ENCODE results near the gene SMCHD1. TPM values are rescaled to one million over a fixed set of nuclear protein-coding genes. Genes with fewer than 3 reads are reported as not detected.
"Not testable (repeated sequence)": the region's sequence is repeated elsewhere in the genome, so short reads cannot be mapped to it uniquely, and the experiment has no call there.

Gene SMCHD1
- total and polyA plus RNA-seq, 10 of the 15 experiments (the other 5 are each of a cell fraction or from before 2014, with no cell fraction given) = 6.0 to 110 (median 48.0) TPM

DNA sequence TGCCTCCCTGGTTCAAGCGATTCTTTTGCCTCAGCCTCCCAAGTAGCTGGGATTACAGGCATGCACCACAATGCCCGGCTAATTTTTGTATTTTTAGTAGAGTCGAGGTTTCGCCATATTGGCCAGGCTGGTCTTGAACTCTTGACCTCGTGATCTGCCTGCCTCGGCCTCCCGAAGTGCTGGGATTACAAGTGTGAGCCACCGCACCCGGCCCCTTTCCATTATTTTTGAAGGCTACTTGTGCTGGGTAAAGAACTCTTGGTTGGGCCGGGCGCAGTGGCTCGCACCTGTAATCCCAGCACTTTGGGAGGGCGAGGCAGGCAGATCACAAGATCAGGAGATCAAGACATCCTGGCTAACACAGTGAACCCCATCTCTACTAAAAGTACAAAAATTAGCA lies 23.4 kb downstream of the SMCHD1 start:
- H3K9ac ChIP-seq (ENCODE audit: control insufficient read depth, insufficient read depth, low read length); ATAC-seq; DNase-seq (ENCODE audit: low read depth, low spot score); FAIRE-seq; intact Hi-C loops (cut with micrococcal nuclease; ENCODE audit: unreplicated experiment); H3K9me3 ChIP-seq (replicated peaks; ENCODE audit: control insufficient read depth, insufficient read depth, low read length); H3K27ac ChIP-seq (ENCODE audit: control insufficient read depth, insufficient read depth); BruUV-seq (replicated peaks); H4K20me1 ChIP-seq (ENCODE audit: control insufficient read depth, insufficient read depth); H3K4me1 ChIP-seq (ENCODE audit: control insufficient read depth, insufficient read depth, low read length); in situ Hi-C loops (cut with MboI); H3K27me3 ChIP-seq (replicated peaks in 1 of 2; ENCODE audit: control insufficient read depth in 2 of 2, insufficient read depth in 2 of 2, low read length in 1 of 2); H3K4me3 ChIP-seq; CTCF ChIA-PET; H3K4me2 ChIP-seq (ENCODE audit: control insufficient read depth, insufficient read depth); H2AFZ ChIP-seq (ENCODE audit: control insufficient read depth, low read depth, low read length): not testable (repeated sequence)
- Histone ChIP-seq H3K79me2 (ENCODE audit: control insufficient read depth, insufficient read depth, low read length) (peaks cover 18% of the 10 kb centered on the region), H3K36me3 (ENCODE audit: control insufficient read depth in 2 of 2, insufficient read depth in 2 of 2, low read length in 1 of 2) (peaks cover 5 to 30% of the 10 kb centered on the region in 2 experiments)
- RAD21 ChIA-PET (ENCODE audit: unreplicated experiment) = interaction anchor here (0.6 kb wide), 1 partner anchor 27 kb away, joined by 4 read pairs; no protein-coding TSS in a partner anchor
- POLR2A ChIA-PET = interaction anchor here (1.0 kb wide), 1 partner anchor 20 kb away, joined by 3 read pairs; no protein-coding TSS in a partner anchor
- SMC1A ChIA-PET (ENCODE audit: uncharacterized antibody, unreplicated experiment) = interaction anchor here (0.6 to 2.2 kb wide), 3 partner anchors 10 to 58 kb away, joined by 3 to 6 read pairs (median 3); no protein-coding TSS in a partner anchor
- 98% methylated on average over 12 of the region's 13 CpGs for WGBS (ENCODE audit: insufficient coverage, insufficient replicate concordance, low lambda C conversion rate, missing lambda C conversion rate)

DNA sequence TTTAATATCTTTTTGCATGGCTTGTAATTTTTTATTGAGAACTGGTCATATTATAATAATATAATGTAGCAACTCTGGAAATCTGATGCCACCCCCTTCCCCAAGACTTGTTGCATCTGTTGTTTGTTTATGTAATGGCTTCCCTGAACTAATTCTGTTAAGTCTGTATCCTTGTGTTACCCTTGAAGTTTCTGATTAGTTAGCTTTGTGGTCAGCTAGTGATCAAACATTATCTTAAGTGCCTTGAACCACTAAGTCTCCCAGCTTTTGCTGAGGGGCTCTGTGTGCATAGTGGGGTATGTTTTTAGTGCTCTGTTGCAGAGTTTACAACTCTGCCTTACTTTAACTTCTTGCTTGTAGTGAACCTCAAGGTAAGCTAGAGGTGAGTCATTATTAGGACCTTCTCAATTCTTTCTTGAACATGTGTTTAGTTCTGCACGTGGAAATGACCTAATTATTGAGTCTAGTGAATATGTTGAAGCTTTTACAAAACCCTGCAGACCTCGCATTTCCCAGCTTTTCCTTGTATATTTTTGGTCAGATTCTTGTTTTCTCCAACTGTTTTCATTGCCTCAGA lies 24.8 kb downstream of the SMCHD1 start:
- DNase-seq (ENCODE audit: low read depth, low spot score) = no peak
- RAD21 ChIA-PET (ENCODE audit: unreplicated experiment) = interaction anchor here (1.0 kb wide), 1 partner anchor 20 kb away, joined by 3 read pairs; no protein-coding TSS in a partner anchor
- H3K27me3 ChIP-seq (replicated peaks in 1 of 2; ENCODE audit: control insufficient read depth in 2 of 2, insufficient read depth in 2 of 2, low read length in 1 of 2) = no peaks in the 10 kb centered on the region
- WGBS (ENCODE audit: insufficient coverage, insufficient replicate concordance, low lambda C conversion rate, missing lambda C conversion rate) = 75% methylated on average over 2 of the region's 2 CpGs
- TF ChIP-seq HDAC6 (IDR thresholded peaks at IDR 0.05; ENCODE audit: unreplicated experiment) = no peak
- TF ChIP-seq FOXM1 (IDR thresholded peaks at IDR 0.05; ENCODE audit: low read depth, low read length) = no peak
- TF ChIP-seq ZNF622 (IDR thresholded peaks at IDR 0.05) = no peak
- no peak for TF ChIP-seq EGR1 (IDR thresholded peaks at IDR 0.05; ENCODE audit: borderline replicate concordance in 1 of 2, low read depth in 2 of 2, low read length in 2 of 2)
- no peak for TF ChIP-seq DPF2 (IDR thresholded peaks at IDR 0.05)
- no peak for TF ChIP-seq CREM (IDR thresholded peaks at IDR 0.05; ENCODE audit: low read depth)
- TF ChIP-seq NR2C2 (IDR thresholded peaks at IDR 0.05; ENCODE audit: borderline replicate concordance, control insufficient read depth, insufficient read length, low read depth) = no peak
- no peak for TF ChIP-seq ZNF24 (IDR thresholded peaks at IDR 0.05)
- no peak for TF ChIP-seq CHD4 (IDR thresholded peaks at IDR 0.05)
- TF ChIP-seq, protein P1, sequence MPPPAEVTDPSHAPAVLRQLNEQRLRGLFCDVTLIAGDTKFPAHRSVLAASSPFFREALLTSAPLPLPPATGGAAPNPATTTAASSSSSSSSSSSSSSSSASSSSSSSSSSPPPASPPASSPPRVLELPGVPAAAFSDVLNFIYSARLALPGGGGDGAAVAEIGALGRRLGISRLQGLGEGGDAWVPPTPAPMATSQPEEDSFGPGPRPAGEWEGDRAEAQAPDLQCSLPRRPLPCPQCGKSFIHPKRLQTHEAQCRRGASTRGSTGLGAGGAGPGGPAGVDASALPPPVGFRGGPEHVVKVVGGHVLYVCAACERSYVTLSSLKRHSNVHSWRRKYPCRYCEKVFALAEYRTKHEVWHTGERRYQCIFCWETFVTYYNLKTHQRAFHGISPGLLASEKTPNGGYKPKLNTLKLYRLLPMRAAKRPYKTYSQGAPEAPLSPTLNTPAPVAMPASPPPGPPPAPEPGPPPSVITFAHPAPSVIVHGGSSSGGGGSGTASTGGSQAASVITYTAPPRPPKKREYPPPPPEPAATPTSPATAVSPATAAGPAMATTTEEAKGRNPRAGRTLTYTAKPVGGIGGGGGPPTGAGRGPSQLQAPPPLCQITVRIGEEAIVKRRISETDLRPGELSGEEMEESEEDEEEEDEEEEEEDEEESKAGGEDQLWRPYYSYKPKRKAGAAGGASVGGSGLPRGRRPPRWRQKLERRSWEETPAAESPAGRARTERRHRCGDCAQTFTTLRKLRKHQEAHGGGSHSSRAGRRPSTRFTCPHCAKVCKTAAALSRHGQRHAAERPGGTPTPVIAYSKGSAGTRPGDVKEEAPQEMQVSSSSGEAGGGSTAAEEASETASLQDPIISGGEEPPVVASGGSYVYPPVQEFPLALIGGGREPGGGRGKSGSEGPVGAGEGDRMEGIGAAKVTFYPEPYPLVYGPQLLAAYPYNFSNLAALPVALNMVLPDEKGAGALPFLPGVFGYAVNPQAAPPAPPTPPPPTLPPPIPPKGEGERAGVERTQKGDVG (CRISPR knock-in tag; IDR thresholded peaks at IDR 0.05) = no peak
- TF ChIP-seq NR2C1 (IDR thresholded peaks at IDR 0.05) = no peak
- no peak for TF ChIP-seq PAX8 (IDR thresholded peaks at IDR 0.05)
- TF ChIP-seq CBX5 (IDR thresholded peaks at IDR 0.05; ENCODE audit: low read depth) = no peak
- TF ChIP-seq TCF7 (IDR thresholded peaks at IDR 0.05; ENCODE audit: borderline replicate concordance) = no peak
- POLR2A ChIA-PET = interaction anchor here (1.1 kb wide), 2 partner anchors 43 to 100 kb away, joined by 3 to 5 read pairs; no protein-coding TSS in a partner anchor
- CTCF ChIA-PET = interaction anchor here (0.6 to 1.3 kb wide), 5 partner anchors 16 to 109 kb away, joined by 3 to 4 read pairs (median 3); partner anchors contain the start of genes METTL4 and NDC80
- BruUV-seq (replicated peaks) = no TSS peak
- H3K4me3 ChIP-seq = no peak overlapping the region
- H3K9ac ChIP-seq (ENCODE audit: control insufficient read depth, insufficient read depth, low read length) = no peak overlapping the region
- SMC1A ChIA-PET (ENCODE audit: uncharacterized antibody, unreplicated experiment) = interaction anchor here (0.6 to 2.2 kb wide), 8 partner anchors 10 to 109 kb away, joined by 3 to 6 read pairs (median 3); partner anchors contain the start of genes METTL4 and NDC80
- ATAC-seq = no peak
- intact Hi-C loops (cut with micrococcal nuclease; ENCODE audit: unreplicated experiment) (no loop called here), in situ Hi-C loops (cut with MboI) (no loop called here)
- H3K27ac ChIP-seq (ENCODE audit: control insufficient read depth, insufficient read depth) = no peak overlapping the region
- peaks cover 1% of the 10 kb centered on the region for H3K9me3 ChIP-seq (replicated peaks; ENCODE audit: control insufficient read depth, insufficient read depth, low read length)
- peaks cover 19% of the 10 kb centered on the region for H3K79me2 ChIP-seq (ENCODE audit: control insufficient read depth, insufficient read depth, low read length)
- H3K36me3 ChIP-seq (ENCODE audit: control insufficient read depth in 2 of 2, insufficient read depth in 2 of 2, low read length in 1 of 2) = peaks cover 4 to 41% of the 10 kb centered on the region in 2 experiments
- no peak overlapping the region for H3K4me2 ChIP-seq (ENCODE audit: control insufficient read depth, insufficient read depth)
- no peaks in the 10 kb centered on the region for H3K4me1 ChIP-seq (ENCODE audit: control insufficient read depth, insufficient read depth, low read length)
- H2AFZ ChIP-seq (ENCODE audit: control insufficient read depth, low read depth, low read length) = no peak overlapping the region
- FAIRE-seq = no peak
- H4K20me1 ChIP-seq (ENCODE audit: control insufficient read depth, insufficient read depth) = no peaks in the 10 kb centered on the region
